NCI-H524 (cell line): Measurements from ENCODE around the gene PKNOX2.

Experiments used
- DNase-seq, 2 experiments: peaks; one replicate each; lab custom pipeline; 2025; lab: John Stamatoyannopoulos, UW

The PKNOX2 gene

DNA sequence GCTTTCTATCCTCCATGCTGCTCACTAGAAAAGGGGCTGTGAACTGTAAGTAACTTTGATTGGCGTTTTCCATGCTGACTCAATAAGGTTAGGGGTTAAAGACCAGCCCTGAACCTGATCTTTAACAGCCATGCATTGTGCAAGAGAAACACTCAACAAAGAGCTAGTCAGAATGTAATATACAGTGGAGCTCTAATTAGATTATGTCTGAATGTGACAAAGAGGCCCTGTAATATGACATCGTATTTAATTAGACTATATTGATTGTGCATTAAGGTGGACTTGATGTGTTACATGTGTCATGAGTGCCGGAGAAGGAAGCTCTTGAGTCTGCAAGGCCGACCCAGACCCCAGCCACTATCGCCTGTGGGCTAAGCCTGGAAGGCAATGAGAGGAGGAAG is 70.5 kb downstream of the PKNOX2 start:
- DNase-seq: no peak

DNA sequence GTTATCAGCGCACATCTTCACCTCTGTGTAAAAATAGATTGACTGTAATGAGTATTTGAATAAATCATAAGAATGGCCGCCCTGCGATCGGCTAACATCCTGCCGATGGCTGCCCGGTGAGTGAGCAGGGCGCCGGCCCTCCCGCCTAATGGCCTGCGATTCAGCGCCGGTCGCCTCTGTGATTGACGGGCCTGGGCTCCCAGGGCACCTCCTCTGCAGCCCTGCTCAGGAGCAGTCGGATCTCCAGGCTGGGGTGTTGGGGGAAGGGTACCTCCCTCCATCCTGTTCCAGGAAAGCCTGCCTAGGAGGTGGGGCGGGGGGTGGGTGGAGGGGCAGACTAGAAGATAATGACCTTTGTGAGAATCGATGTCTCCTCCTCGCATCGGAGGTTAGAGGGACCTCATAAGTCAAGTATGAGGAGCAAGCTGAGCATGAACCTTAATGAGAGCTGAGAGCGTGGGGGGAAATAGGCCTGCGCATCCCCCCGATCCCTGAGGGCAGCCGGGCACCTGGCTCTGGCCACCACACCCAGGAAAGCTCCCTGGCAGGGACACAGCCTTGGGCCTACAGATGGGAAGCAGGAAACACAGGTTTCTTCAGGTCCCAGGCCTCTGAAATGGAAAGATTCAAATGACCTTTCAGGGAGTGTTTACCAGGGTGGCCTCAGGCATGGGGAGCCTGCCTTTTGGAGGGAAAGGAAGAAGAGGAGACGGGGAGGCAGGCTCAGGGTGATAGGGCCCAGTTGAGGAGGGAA is 71.7 kb downstream of the PKNOX2 start:
- DNase-seq: no peak

DNA sequence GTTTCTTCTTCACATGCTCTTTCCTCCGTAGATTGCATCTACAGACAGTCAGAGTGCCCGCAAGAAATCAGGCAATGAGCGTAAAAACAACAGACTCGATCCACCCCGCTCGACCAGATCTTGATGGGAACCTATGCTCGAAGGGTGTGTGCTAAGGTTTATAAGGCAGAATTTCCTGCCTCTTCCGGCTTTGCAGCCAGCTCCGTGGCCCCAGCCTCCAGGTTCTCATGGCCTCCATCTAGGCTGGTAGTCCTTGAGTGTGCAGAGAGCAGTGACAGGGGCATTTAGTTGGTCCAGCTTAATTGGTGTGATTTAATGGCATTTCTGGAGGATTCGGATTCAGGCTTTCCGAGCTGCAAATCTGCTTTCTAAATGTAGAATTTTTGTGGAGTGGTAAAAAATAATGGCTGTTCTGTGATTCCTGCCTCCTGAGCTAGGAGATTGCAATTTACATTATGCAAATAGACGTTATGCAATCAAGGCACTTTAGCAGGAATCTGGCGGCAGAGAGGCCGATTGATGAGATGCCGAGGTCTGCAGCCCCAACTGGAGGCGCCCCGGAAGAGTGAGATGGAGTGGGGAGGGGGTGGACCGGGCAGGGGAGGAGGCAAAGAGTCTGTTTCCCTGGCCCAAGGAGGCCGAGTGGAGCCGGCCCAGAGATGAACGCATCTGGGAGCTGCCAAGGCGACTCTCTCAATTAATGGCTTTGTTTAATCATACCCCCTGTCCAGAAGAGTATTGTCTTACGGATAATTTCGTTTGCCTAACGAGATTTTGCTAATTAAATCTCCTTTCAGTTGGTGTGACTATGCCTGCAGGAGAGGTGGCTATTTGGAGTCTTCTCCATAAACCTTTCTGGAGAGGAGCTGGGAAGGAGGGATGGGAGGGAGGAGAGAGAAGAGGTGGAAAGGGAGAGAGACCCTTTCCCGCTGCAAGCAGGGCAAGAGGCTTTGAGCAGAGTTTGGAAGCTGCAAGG is 75.3 kb downstream of the PKNOX2 start:
- DNase-seq: no peak

DNA sequence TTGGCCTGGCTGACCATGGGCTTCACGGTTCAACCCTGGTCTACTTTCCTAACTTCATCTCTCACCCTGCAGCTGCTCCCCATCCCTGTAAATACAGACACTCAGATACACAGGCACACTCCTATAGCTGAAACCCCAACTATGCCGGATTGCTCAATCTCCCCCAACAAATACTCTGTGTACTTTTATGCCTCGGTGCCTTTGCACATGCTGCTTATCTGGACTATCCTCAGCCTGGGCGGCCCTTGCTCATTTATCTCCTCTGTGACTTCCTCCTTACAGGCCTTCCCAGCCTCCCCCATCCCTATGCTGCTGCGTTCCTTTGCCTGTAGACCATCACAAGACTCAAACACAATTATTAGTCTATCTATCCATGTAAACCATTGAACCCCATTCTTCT is 76.6 kb downstream of the PKNOX2 start:
- no peak for DNase-seq

DNA sequence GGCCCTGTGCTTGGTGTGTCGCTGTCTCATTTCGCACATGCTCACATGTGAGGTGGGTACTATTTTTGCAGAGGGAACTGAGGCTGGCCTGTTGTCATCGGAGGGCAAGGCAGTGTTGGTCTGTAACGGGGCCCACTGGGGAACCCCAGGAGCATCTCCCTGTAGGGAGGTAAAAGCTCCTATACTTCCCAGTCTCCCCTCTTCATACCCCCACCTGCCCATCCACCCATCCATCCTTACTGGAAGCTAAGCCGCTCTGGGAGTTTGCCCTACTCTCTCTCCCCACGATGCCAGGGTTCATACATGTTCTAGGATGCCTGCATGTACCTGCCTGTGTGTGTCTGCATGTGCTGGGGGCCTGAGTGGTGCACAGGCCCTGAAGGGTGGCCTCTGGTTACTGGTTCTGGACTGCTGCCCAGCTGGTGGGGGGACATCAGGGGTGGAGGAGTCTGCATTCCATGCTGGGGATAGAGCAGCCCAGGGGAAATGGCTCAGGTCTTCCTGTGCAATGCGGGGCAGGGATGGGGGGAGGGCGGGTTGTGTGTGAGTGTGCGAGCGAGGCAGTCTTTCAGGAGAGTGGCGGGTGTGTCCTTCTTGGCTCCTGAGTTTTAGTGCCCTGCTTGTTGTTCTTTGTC is 77.7 kb downstream of the PKNOX2 start:
- DNase-seq: no peak

DNA sequence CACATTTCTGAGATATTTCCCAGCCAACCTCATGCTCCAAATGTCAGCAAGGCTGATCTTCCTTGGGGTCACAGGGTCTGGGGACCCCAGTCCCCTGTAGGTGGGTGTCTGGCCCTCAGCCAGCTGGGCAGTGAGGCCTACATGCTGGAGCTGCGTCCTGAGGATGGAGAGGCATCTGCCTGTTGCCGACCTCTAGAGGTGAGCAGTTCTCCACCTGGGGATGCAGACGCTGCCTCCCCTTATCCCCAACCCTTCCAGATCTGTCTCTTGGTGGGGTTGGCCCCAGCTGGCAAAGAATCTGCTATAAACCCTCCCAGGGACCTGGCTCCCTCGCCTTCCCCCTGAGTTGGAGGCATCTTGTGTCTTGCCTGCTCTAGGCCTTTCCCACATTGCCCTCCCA is 79.6 kb downstream of the PKNOX2 start:
- DNase-seq: no peak

DNA sequence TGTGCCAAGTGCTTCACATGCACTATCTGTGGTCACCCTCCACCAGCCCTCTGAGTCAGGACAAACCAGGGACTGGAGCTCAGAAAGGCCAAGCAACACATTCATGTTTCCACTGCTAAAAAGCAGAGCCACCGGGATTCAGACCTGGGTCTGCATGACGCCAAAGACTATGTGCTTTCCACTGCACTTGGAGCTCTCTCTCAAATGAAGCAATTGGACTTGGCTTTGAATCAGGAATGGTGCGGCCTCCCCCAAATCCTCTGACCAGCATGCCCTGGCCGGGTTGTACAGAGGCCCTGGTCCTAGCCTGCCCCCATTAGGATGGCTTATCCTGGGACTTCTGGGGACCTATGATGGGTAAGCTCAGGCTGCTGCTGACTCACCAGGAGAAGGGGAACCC is 80.7 kb downstream of the PKNOX2 start:
- no peak for DNase-seq

DNA sequence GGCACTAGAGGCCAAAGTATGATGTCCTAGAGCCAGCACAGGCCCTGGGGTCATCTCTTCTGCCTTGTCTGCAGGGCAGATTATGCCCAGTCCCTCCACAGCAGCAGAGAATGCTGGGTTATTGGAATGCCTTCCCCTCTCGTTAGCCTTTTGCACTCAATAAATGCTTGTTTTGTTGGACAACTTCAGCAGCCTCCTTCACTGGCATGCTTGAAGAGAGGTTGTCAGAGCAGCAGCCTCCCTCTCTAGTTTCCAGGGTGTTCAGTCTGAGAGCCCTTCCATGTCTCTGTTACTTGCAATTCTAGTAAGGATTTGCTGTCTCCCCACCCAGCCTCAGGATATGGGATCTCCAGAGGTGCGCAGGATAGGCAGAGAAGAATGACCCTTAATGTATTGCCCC is 82.9 kb downstream of the PKNOX2 start:
- DNase-seq: no peak

DNA sequence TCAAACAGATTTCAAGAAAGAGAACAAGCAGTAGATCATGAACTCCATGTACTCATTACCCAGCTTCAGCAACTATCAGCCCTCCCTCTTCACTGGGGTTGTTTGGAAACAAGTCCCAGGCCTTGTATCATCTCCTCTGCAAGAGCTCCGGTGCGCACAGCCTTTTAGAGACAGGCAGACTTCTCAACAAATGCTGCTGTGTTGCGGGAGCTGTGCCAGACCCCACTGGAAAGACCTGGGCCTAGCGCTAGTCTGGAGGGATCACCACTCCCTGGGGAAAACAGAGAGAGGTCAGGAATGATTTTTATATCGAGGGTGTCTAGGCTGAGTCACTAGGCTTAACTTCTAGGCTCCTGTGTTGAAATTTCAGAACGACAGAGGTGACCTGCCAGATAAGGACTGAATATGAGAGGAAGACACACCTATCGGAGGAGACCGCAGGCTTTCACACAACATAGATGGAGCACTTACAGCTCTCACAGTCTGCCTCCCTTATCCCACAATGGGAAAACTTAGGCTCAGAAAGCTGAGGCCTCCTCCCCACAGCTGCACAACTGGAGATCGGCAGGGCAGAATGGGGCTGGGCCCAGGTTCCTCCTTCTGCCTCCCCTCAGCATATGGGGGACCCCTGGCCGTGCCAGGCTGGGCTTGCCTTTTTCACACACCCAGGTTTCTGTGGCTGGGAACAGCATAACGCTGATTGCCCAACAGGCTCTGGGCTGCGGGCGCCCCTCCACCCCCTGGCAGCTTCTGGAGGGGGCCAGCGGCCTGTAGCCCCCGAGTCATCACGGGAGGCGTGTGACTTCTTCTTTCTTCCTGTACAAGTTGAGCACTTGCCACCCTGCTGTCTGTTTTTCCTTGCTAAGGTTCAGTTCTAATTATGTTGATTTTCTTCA is 86.0 kb downstream of the PKNOX2 start:
- no peak for DNase-seq

DNA sequence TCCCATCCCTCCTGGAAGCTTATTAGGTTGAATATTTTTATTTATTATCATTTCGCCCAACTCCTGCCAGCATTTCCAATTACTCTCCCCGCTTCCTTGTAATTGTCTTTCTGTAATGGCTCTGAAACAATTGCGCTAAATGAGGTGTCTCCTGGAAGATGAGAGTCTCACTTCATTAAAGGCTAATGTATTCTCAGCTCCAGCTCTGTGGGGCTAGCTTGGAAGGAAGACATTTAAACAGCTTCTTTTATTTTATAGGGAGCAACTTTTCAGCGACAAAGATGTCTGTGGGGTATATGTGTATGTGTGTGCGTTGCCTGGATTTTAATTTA is 86.6 kb downstream of the PKNOX2 start:
- DNase-seq: no peak

DNA sequence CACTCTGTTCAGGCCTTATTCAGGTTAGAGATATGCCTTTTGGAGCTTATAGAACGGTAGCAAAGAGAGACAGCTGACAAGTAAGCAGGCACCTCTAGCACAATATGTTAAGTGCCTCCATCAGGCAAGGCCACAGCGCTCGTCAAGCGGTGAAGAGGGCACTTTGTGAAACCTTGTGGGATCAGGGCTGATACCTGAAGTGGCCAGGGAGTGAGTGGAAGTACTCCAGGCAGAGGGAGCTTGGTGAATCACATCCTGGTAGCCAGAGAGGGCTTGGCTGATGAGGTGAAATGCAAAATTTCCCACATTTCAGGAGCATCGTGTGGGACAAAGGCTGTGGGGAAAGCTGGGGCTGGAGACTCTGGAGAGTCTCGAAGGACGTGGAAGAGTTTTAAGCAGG is 87.4 kb downstream of the PKNOX2 start:
- peak in 1 of 2 experiments; percentile 13 for DNase-seq

DNA sequence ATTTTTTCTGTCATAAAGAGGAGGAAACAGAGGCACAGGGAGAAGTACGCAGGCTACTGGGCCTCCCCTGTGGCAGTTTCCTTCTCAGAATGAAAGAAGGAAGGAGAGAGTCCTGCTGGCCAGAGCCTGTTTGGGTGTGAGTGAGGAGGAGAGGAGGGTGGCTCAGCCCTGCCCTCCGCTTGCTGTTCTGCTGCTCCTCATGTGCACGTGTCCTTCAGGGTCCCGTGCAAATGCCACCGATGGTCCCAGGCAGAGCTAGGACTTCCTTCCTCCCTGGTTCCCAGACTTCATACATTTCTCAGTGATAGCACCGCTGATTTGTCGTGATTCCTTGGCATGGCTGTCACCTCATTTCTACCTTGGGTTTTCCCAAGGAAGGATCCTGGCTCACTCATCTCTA is 88.7 kb downstream of the PKNOX2 start:
- no peak for DNase-seq

DNA sequence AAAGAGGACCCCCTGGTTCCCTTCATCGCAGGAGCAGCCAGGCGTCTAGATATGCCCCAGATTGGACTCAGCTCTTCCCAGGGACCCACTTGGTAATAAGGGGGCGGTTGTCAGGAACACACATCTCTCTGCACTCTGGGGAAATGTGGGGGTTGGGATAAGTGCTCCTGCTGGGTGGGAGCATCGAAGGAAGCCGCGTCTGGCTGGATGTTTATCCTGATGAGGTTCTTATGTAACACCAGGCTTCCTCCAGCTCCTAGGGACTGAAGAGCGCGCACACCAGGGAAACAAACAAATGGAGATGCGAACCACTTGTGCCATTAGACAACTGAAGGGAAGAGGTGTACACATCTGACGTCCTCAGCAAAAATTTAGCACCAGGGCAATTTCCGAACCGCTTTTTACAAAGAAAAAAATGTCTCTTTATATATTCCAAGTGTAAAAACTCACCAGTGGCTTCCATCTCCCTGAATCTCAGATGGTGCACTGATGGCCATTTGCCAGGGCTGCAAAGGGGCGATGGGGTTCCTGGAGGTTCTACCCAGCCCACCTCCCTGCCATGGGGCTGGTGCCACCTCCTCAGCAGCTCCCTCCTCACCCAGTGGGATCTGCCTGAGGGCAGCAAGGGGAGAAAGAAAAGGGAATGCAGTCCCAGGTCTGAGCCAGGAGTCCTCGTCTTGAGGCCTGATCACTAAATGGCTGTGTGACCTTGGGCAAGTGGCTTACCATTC is 89.4 kb downstream of the PKNOX2 start:
- no peak for DNase-seq

DNA sequence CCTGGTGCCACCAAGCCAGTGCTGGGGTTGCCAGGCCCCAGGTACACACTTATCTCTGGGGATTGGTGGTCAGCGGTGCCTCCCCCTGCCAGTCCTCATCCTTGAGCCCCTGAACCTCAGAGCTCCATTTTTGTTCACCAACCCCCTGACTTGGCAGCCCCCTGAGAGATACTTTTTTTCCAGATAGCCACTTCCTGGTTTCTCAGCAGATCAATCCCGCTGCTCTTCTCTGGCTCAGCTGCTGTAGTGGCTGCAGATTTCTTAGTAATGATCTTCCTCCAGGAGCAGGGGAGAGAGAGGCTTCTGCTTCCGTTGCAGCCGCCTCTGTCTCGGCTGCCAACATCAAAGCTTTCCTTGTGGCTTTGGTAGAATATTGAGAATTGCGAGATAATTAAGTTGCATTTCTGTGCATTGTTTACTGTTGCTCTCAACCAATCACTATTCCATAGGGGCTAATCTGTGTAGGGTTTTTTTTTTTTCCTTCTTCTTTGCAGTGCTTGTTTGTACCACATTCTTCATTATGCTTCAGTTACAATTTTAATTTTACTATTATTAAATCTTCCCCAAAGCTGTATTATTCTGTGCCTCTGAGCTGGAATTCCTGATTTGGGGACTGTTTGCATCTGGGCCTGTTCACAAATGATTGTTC is 92.1 kb downstream of the PKNOX2 start:
- DNase-seq: no peak

DNA sequence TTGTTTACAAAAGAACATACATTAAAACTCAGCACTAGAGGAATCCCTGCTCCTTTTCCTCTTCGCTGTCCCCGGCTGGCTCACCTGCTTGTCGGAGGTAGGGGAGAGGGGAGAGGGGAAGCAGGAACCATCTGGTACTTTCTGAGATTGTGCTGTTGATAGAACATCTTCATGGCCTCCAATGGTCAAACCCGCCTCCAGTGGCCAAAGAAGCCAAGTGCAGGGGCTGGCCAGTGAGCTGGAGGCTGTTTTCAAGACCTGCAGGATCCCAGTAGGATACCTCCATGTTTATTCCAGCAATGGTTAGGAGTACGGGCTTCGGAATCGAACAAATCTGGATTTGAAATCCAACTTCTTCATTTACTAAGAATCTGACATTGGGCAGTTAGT is 92.6 kb downstream of the PKNOX2 start:
- DNase-seq: no peak

DNA sequence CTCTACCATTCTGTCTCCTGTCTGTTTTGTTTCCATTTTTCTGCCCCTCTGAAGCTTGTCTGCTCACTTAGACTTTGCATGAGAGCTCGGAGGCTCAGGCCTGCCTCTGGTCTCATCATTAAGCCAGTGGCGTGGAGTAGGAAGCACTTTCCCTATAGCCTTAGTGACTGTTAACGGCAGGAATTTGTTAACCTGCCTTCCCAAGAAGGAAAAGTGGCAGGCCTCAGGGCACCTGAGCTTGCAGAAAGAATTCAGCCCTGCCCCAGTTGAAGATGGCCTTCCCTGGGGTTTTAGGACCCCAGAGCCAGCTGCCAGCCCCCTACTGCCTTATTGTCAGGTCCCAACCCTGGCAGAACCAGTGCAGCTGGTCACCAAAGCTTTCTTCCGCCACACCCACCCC is 93.2 kb downstream of the PKNOX2 start:
- no peak for DNase-seq

DNA sequence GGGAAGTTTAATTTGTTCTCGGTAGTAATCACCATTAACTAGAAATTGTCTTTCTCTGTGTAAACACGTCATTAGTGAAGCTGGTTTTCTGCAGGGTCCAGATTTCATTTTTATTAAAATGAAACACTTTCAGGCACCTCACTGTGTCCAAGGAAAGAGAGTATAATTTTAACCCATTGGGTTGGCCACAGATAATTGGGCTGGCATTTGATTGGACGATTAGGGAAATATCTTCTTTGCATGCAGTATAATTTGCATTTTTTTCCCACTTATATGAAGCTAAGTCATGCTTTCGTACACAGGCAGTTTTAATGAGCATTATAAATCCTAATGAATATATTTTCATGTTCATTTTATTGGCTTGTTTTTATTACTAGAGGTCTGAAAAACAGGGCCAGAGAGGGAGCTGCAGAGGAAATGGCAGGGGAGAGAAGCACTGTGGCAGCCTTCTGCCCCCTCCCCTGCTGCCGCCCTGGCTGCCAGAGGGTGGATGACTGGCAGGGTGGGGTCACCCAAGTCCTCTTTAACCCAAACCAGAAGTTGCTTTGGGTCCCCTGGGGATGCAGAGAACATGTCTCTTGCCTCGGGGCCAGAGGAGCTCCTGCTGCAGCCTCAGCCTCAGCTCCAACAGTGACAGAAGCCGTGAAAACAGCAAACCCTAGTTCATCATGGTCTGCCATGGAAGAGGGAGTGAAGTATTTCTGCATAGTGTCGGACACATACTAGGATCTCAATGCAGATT is 93.9 kb downstream of the PKNOX2 start:
- no peak for DNase-seq

DNA sequence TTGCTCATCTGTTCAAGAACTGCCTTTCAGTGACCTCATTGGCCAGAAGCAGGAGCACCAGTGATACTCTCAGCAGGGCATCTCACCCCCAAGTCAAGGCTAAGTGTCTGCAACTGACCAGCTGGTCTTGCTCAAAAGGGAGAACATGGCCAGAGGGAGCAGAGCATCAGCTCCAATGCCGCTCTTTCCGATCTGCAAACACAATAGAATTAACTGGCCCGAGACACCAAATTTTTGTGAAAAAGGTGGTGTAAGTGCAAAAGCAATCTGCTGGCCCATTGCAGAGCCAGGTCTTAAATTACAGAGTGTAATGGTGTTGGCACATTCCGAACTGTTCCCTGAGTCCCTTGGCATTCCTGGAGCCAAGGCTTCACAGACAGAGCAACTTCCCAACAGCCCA is 97.0 kb downstream of the PKNOX2 start:
- no peak for DNase-seq

DNA sequence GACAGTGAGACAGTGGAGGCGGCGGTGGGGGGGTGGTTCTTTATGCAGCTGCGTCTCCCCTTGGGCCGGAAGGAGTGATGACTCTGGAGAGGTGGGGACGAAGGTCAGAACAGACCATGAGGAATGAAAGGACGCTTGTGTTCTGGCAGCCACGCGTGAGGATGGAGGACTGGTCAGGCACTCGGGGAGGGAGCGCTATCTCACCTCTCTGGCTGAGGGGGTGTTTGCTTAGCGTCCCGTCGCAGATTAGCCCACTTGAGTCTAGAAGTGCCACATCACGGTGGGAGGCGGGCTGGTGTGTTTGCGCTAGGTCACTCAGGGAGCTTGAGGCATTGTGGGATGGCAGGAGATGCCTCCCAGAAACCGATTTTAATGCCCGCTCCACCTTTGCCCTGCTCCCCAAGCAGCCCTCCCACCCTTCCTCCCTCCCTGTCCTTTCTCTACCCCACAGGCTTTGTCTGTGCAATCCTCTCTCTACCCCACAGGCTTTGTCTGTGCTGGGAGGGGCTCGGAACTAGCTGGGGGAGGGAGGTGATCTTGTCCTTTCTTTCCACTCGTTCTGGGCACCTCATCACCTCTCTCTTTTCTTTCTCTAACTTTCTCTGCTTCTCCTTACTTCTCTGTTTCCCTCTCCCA is 97.8 kb downstream of the PKNOX2 start:
- DNase-seq: peak in 1 of 2 experiments; percentile 47
